Neuronal stem cell (in vitro differentiated cells): ENCODE measurements around the gene TRAF1.
A peak's percentile ranks its signal among the peaks of the same experiment; 100 is the strongest.

Source experiments
- DNase-seq: peaks from one replicate; pipeline ENCODE4 v3.0.0-alpha.2; 2013; ENCODE audit warnings: low spot score
- H2AFZ ChIP-seq: one replicate; pipeline ENCODE4 v1.6.1; 2013; ENCODE audit warnings: mild to moderate bottlenecking, low read length, inconsistent platforms
- H2AK5ac ChIP-seq: 2 replicates; pipeline ENCODE4 v1.6.1; 2013; ENCODE audit warnings: low read depth, mild to moderate bottlenecking, inconsistent platforms, low read length, moderate library complexity, mixed read lengths
- H2BK120ac ChIP-seq: 2 replicates; pipeline ENCODE4 v1.6.1; 2013; ENCODE audit warnings: low read depth, mild to moderate bottlenecking, inconsistent platforms, low read length, moderate library complexity, mixed read lengths
- H2BK12ac ChIP-seq: one replicate; pipeline ENCODE4 v1.6.1; 2013; ENCODE audit warnings: low read length, inconsistent platforms
- H2BK15ac ChIP-seq: 2 replicates; pipeline ENCODE4 v1.6.1; 2013; ENCODE audit warnings: mild to moderate bottlenecking, low read length, inconsistent platforms, mixed read lengths
- H2BK5ac ChIP-seq: one replicate; pipeline ENCODE4 v1.6.1; 2013; ENCODE audit warnings: inconsistent platforms, mild to moderate bottlenecking, low read length, moderate library complexity
- H3K14ac ChIP-seq: one replicate; pipeline ENCODE4 v1.6.1; 2013; ENCODE audit warnings: low read length, inconsistent platforms
- H3K18ac ChIP-seq: 2 replicates; pipeline ENCODE4 v1.6.1; 2013; ENCODE audit warnings: low read length, inconsistent platforms
- H3K23ac ChIP-seq: 2 replicates; pipeline ENCODE4 v1.6.1; 2013; ENCODE audit warnings: low read depth, mild to moderate bottlenecking, mixed read lengths, low read length, inconsistent platforms; ENCODE audit not compliant: poor library complexity
- H3K27ac ChIP-seq: replicated peaks from 3 replicates; pipeline ENCODE4 v1.5.1; 2013; ENCODE audit warnings: low read length, inconsistent platforms
- H3K27me3 ChIP-seq, 3 experiments: 2 replicates each; pipeline ENCODE4 v1.6.1; 2013; ENCODE audit warnings: low read length in 3 of 3, mild to moderate bottlenecking in 2 of 3, inconsistent platforms in 1 of 3, low read depth in 1 of 3, mixed read lengths in 1 of 3, moderate library complexity in 1 of 3; ENCODE audit not compliant: control insufficient read depth in 3 of 3, insufficient read depth in 3 of 3
- H3K36me3 ChIP-seq, 2 donors: replicated peaks in 1 of 2; 2 replicates each; pipeline ENCODE4 v1.6.1; 2013; ENCODE audit warnings: low read length in 2 of 2; ENCODE audit not compliant: control insufficient read depth in 2 of 2, insufficient read depth in 2 of 2
- H3K4ac ChIP-seq: 2 replicates; pipeline ENCODE4 v1.6.1; 2013; ENCODE audit warnings: inconsistent platforms, mild to moderate bottlenecking, low read length, moderate library complexity
- H3K4me1 ChIP-seq, 2 donors: 1 replicate in 1 of 2; 2 replicates in 1 of 2; pipeline ENCODE4 v1.6.1; 2013; ENCODE audit warnings: low read length in 2 of 2, low read depth in 1 of 2; ENCODE audit not compliant: control insufficient read depth in 2 of 2, insufficient read depth in 1 of 2
- H3K4me2 ChIP-seq: one replicate; pipeline ENCODE4 v1.6.1; 2013; ENCODE audit warnings: mild to moderate bottlenecking, low read length, inconsistent platforms; ENCODE audit not compliant: insufficient read depth, poor library complexity, severe bottlenecking
- H3K4me3 ChIP-seq, 2 donors: 2 replicates each; pipeline ENCODE4 v1.5.1; 2013; ENCODE audit warnings: low read length in 2 of 2, mild to moderate bottlenecking in 2 of 2, inconsistent platforms in 1 of 2, moderate library complexity in 1 of 2
- H3K79me1 ChIP-seq: one replicate; pipeline ENCODE4 v1.6.1; 2013; ENCODE audit warnings: low read depth, mild to moderate bottlenecking, inconsistent platforms, low read length, moderate library complexity
- H3K9ac ChIP-seq: one replicate; pipeline ENCODE4 v1.6.1; 2013; ENCODE audit warnings: mild to moderate bottlenecking, low read depth, low read length, inconsistent platforms; ENCODE audit not compliant: poor library complexity
- H3K9me3 ChIP-seq, 2 donors: replicated peaks in 1 of 2; 2 replicates each; pipeline versions ENCODE3 to v1.6.1; 2013; ENCODE audit warnings: low read length in 2 of 2, mild to moderate bottlenecking in 2 of 2, inconsistent platforms in 1 of 2, low read depth in 1 of 2, mixed read lengths in 1 of 2, moderate library complexity in 1 of 2; ENCODE audit not compliant: control insufficient read depth in 2 of 2, insufficient read depth in 1 of 2
- H4K8ac ChIP-seq: one replicate; pipeline ENCODE4 v1.6.1; 2013; ENCODE audit warnings: low read depth, mild to moderate bottlenecking, inconsistent platforms, low read length, moderate library complexity
- H4K91ac ChIP-seq: one replicate; pipeline ENCODE4 v1.6.1; 2013; ENCODE audit warnings: low read length, low read depth, mild to moderate bottlenecking, inconsistent platforms; ENCODE audit not compliant: poor library complexity
- WGBS, 2 donors: extraction: QIAGEN DNeasy Blood & Tissue Kit; methylation state at CpG; one replicate each; pipeline ENCODE4 v1.1.7; 2013; ENCODE audit warnings: missing lambda C conversion rate in 2 of 2, mixed read lengths in 1 of 2; ENCODE audit not compliant: insufficient read length in 2 of 2, insufficient replicate concordance in 1 of 2; ENCODE audit errors: extremely low coverage in 2 of 2; 5-methylcytosine and 5-hydroxymethylcytosine counted together

The TRAF1 gene

DNA sequence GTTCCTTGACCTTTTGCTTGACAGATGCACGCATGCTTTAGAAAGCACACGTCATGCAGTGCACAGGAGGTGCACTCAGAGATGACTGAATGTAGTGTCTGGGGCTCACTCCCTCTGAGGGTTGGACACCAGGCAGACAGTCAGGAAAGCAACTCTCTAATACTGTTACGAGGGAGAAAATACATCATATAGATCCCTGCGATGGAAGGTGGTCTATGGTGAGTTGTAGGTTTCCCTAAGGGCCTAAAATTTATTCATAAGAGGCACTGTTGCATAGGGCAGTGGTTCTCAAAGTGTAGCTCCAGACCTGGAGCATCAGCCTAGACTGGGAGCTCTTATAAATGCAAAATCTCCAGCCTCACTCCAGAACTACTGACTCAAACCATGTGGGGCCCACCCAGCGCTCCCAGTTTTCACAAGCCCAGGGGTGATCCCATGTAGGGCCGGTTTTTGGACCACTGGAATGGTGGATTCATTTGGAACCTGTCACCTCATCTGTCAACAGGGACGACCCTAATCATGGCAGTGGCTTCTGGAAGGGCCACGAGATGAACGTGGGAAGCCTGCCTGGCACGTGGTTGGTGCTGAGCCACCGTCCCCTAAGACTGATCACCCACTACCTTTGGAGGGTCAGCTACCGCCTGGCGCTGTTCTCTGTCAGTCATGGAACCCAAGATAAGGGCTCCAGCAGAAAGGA lies 32.8 kb downstream of the TRAF1 start:
- no peak overlapping the region for H4K91ac ChIP-seq
- no CpG with 5 or more reads among the region's 13 CpGs for WGBS, 2 donors
- H2AK5ac ChIP-seq, result no peak overlapping the region
- no peak overlapping the region for H3K9ac ChIP-seq
- no peak for DNase-seq
- no peak overlapping the region for H3K4ac ChIP-seq
- H2BK5ac ChIP-seq, result no peak overlapping the region
- H2BK15ac ChIP-seq, result no peak overlapping the region
- H3K27me3 ChIP-seq, result peaks cover 0 to 22% (median 0%) of the 10 kb centered on the region in 3 experiments
- no peak overlapping the region for H2BK12ac ChIP-seq
- H3K4me1 ChIP-seq, result peaks cover 0 to 3% of the 10 kb centered on the region in 2 donors
- no peaks in the 10 kb centered on the region for H3K9me3 ChIP-seq
- no peak overlapping the region for H4K8ac ChIP-seq
- no peaks in the 10 kb centered on the region for H3K79me1 ChIP-seq
- no peak overlapping the region for H3K14ac ChIP-seq
- no peak overlapping the region for H3K18ac ChIP-seq
- H3K27ac ChIP-seq, result no peak overlapping the region
- H3K4me2 ChIP-seq, result no peak overlapping the region
- H3K23ac ChIP-seq, result peak overlapping the region; percentile 27
- H3K4me3 ChIP-seq, result no peak overlapping the region
- H3K36me3 ChIP-seq, result no peaks in the 10 kb centered on the region
- no peak overlapping the region for H2BK120ac ChIP-seq
- no peak overlapping the region for H2AFZ ChIP-seq

DNA sequence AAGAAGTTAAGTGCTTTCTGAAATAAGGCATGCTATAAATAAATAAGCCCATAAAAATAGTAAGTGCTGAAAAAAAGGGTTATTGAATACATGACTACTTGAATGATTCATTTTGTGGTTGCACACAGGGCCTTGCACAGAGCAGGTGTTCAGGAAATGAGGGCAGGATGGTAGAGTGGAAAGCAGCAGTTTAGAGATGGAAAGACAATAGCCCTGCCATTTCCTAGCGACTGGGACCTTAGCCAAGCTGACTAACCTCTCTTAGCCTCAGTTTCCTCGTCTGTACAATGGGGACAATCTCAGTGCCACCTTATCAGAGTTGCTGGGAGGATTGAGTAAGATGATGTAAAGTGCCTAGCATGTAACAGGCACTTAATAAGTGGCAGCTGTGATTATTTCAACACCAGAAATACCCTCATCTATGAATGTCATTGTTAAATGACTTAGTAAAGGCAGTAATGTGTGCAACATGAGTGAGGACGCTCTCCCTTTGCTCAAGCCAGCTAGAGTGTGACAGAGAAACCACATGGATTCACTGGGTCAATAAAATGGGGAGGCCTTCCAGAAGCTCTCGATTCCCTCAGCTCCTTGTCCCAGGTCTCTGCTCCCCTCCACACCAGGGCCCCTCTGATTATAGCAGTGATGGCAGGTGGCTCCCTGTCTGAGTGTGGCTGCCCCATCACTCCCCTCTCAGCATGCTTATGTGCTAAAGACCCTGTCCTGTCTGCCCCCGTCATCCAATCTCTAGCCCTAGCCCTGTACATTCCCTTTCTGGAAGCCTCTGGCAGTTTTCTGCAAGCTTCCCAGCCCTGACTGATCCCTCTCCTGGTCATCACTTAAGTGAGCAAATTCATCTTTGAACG lies 33.6 kb downstream of the TRAF1 start:
- H3K36me3 ChIP-seq, result no peaks in the 10 kb centered on the region
- no peak overlapping the region for H2BK120ac ChIP-seq
- H3K9me3 ChIP-seq, result no peaks in the 10 kb centered on the region
- H2BK15ac ChIP-seq, result no peak overlapping the region
- peaks cover 0 to 3% of the 10 kb centered on the region in 2 donors for H3K4me1 ChIP-seq
- no peak for DNase-seq
- no peak overlapping the region for H4K91ac ChIP-seq
- H3K27me3 ChIP-seq, result peaks cover 0 to 22% (median 0%) of the 10 kb centered on the region in 3 experiments
- no peak overlapping the region for H3K4ac ChIP-seq
- H2BK5ac ChIP-seq, result no peak overlapping the region
- no peak overlapping the region for H2AFZ ChIP-seq
- WGBS, 2 donors, result no CpG with 5 or more reads among the region's 6 CpGs
- H3K9ac ChIP-seq, result no peak overlapping the region
- no peak overlapping the region for H2BK12ac ChIP-seq
- no peak overlapping the region for H3K27ac ChIP-seq
- peak overlapping the region; percentile 27 for H3K23ac ChIP-seq
- peak overlapping the region; percentile 13 for H3K18ac ChIP-seq
- no peak overlapping the region for H3K4me2 ChIP-seq
- no peak overlapping the region for H2AK5ac ChIP-seq
- H3K4me3 ChIP-seq, result no peak overlapping the region
- H3K79me1 ChIP-seq, result no peaks in the 10 kb centered on the region
- H4K8ac ChIP-seq, result no peak overlapping the region
- no peak overlapping the region for H3K14ac ChIP-seq

DNA sequence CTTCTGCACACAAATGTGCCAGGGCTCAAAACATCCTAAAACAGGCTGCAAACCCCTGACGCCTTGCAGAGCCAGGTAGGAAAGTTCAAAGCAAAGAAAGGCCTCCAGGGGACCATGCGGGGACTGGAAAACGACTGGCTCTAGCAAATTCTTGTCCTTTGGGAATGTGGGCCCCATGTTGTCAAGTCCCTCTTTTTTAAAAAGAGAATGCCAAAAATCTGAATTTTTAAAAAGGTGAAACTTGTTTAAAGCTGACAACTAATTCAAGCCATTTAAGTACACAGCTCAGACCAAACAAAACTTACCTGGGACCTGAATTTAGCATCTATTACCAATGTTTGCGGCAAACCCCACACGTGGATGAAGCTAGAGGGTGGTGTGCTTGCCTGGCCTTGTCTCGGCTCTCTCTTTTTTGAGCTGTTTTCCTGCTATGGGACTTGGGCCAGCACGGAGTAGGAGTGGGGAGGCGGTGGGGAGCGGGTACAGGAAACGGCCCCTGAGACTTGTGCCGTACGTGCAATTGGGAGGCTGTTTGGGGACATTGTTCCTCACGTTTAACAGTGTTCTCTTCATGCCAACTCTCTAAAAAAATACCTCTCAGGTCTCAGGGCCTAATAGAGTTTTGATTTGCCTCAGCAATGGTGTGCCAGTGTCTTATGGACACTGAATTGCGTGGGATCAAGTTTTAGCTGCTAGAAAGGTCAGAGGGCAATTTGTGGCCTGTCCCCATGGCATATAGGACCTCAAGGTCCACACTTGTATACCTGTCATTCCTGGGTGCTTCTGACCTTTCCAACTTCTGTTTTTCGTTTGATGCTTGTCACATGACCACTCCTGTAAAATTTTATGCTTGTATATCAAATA lies 34.5 kb downstream of the TRAF1 start:
- H4K91ac ChIP-seq, result no peak overlapping the region
- no peak overlapping the region for H3K9ac ChIP-seq
- no peak overlapping the region for H2BK12ac ChIP-seq
- no peak overlapping the region for H3K4me2 ChIP-seq
- H3K27ac ChIP-seq, result no peak overlapping the region
- no peak for DNase-seq
- H3K4me1 ChIP-seq, result peaks cover 0 to 2% of the 10 kb centered on the region in 2 donors
- H3K23ac ChIP-seq, result no peak overlapping the region
- H4K8ac ChIP-seq, result no peak overlapping the region
- H2BK120ac ChIP-seq, result no peak overlapping the region
- H2BK5ac ChIP-seq, result no peak overlapping the region
- H2AFZ ChIP-seq, result peak overlapping the region; percentile 6
- no peak overlapping the region for H3K14ac ChIP-seq
- H3K79me1 ChIP-seq, result no peaks in the 10 kb centered on the region
- H3K36me3 ChIP-seq, result no peaks in the 10 kb centered on the region
- peaks cover 0 to 22% (median 0%) of the 10 kb centered on the region in 3 experiments for H3K27me3 ChIP-seq
- no CpG with 5 or more reads among the region's 15 CpGs for WGBS, 2 donors
- H3K9me3 ChIP-seq, result no peaks in the 10 kb centered on the region
- H3K4me3 ChIP-seq, result no peak overlapping the region
- no peak overlapping the region for H2BK15ac ChIP-seq
- no peak overlapping the region for H2AK5ac ChIP-seq
- H3K4ac ChIP-seq, result no peak overlapping the region
- no peak overlapping the region for H3K18ac ChIP-seq
